Stimulated activated CD8-positive, alpha-beta memory T cell treated with anti-CD3 and anti-CD28 coated beads, Interleukin-4, amount 100 ng/mL, for 24 hours (primary cell): ENCODE results near the gene PKIB.
"Not testable (repeated sequence)": the region's sequence is repeated elsewhere in the genome, so short reads cannot be mapped to it uniquely, and the experiment has no call there.

ENCODE experiments used
- DNase-seq: peaks from one replicate; pipeline ENCODE4 v3.0.0-alpha.2; 2020; ENCODE audit warnings: low read depth

The PKIB gene

GRCh38 chr6:122710908-122711635 lies 100.9 kb downstream of the PKIB start:
- DNase-seq, result no peak

GRCh38 chr6:122712093-122712447 lies 101.9 kb downstream of the PKIB start:
- DNase-seq, result no peak

GRCh38 chr6:122712448-122713137 lies 102.4 kb downstream of the PKIB start:
- no peak for DNase-seq

GRCh38 chr6:122713138-122713537 lies 102.9 kb downstream of the PKIB start:
- no peak for DNase-seq

GRCh38 chr6:122714059-122714458 lies 103.9 kb downstream of the PKIB start:
- DNase-seq, result no peak

- DNase-seq, result no peak
These were observed 105.5 kb downstream of the PKIB start for GRCh38 chr6:122715725-122716124.

GRCh38 chr6:122717350-122717749 lies 107.1 kb downstream of the PKIB start:
- no peak for DNase-seq

GRCh38 chr6:122718616-122719015 lies 108.4 kb downstream of the PKIB start:
- no peak for DNase-seq

- no peak for DNase-seq
These were observed 109.0 kb downstream of the PKIB start for GRCh38 chr6:122719176-122719575.

- DNase-seq, result no peak
These were observed 112.5 kb downstream of the PKIB start for GRCh38 chr6:122722746-122723145.

GRCh38 chr6:122726649-122727048 lies 116.4 kb downstream of the PKIB start:
- no peak for DNase-seq

GRCh38 chr6:122727244-122727643 lies 117.0 kb downstream of the PKIB start:
- DNase-seq, result no peak

- DNase-seq, result no peak
These were observed 120.1 kb downstream of the PKIB start for GRCh38 chr6:122730334-122730733.

- DNase-seq, result no peak
These were observed 120.7 kb downstream of the PKIB start for GRCh38 chr6:122730775-122731386.

GRCh38 chr6:122733259-122733658 lies 123.1 kb downstream of the PKIB start:
- DNase-seq, result no peak

GRCh38 chr6:122734529-122735395 lies 124.6 kb downstream of the PKIB start:
- no peak for DNase-seq

- no peak for DNase-seq
These were observed 125.4 kb downstream of the PKIB start for GRCh38 chr6:122735582-122735981.

GRCh38 chr6:122736163-122736562 lies 126.0 kb downstream of the PKIB start:
- DNase-seq, result no peak

- no peak for DNase-seq
These were observed 126.4 kb downstream of the PKIB start for GRCh38 chr6:122736616-122737015.

GRCh38 chr6:122740091-122740490 lies 129.9 kb downstream of the PKIB start:
- DNase-seq, result no peak

- no peak for DNase-seq
These were observed 130.7 kb downstream of the PKIB start for GRCh38 chr6:122740936-122741335.

- not testable (repeated sequence) for DNase-seq
These were observed 134.0 kb downstream of the PKIB start for GRCh38 chr6:122744247-122744646.
